NCI-H748 (cell line): ENCODE results near the gene HBA1.
"Not testable (repeated sequence)": the region's sequence is repeated elsewhere in the genome, so short reads cannot be mapped to it uniquely, and the experiment has no call there.

Source experiments
- DNase-seq: peaks from one replicate; lab custom pipeline; 2025; ENCODE audit not compliant: unreplicated experiment; lab: John Stamatoyannopoulos, UW

Gene HBA1

GRCh38 chr16:159136-159849, 17.2 kb upstream of the HBA1 start:
- DNase-seq = no peak

DNA sequence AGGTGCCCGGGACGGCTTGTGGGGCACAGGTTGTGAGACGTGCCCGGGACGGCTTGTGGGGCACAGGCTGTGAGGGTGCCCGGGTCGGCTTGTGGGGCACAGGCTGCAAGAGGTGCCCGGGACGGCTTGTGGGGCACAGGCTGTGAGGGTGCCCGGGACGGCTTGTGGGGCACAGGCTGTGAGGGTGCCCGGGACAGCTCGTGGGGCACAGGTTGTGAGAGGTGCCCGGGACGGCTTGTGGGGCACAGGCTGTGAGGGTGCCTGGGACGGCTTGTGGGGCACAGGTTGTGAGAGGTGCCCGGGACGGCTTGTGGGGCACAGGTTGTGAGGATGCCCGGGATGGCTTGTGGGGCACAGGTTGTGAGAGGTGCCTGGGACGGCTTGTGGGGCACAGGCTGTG, 16.2 kb upstream of the HBA1 start:
- not testable (repeated sequence) for DNase-seq

DNA sequence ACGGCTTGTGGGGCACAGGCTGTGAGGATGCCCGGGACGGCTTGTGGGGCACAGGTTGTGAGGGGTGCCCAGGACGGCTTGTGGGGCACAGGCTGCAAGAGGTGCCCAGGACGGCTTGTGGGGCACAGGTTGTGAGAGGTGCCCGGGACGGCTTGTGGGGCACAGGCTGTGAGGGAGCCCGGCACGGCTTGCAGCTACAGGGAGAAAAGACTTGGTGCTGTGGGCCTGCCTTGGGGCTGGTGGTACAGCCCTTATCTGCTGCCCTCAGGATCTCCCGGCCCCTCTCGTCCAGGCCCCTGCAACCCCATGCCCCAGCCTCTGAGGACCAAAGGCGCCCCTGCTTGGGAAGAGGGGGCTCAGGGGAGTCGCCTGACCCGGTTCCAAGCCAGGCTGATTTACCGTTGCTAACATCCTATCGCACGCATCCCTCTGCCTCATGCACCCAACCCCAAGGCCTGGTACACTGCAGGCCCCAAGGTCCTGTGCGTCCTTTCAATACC, 15.7 kb upstream of the HBA1 start:
- no peak for DNase-seq

- no peak for DNase-seq
Observed at GRCh38 chr16:162271-162991, 14.0 kb upstream of the HBA1 start.

DNA sequence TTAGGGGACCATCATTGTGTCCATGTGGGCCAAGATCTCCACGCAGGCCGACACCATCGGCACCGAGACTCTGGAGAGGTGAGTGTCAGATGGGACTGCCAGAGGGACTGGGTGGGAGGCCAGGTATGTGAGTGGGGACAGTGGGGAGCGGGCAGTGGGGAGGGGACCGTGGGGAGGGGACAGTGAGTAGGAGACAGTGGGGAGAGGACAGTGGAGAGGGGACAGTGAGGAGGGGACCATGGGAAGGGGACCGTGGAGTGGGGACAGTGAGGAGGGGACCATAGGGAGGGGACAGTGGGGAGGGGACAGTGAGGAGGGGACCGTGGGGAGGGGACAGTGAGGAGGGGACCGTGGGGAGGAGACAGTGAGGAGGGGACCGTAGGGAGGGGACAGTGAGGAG, 13.3 kb upstream of the HBA1 start:
- not testable (repeated sequence) for DNase-seq

DNA sequence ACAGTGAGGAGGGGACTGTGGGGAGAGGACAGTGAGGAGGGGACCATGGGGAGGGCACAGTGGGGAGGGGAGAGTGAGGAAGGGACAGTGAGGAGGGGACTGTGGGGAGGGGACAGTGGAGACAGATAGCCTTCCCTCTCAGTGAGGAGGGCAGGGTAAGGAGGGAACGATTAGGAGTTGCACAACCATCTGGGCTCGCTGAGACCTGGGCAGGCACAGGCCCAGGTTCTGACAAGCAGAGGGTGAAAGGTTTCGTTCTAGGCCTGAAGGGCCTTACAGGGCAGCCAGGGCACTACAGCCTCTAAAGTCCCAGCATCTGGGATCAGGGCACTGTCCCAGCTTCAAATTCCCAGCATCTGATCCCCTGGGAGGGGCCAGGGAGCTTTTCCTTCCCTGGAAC, 12.8 kb upstream of the HBA1 start:
- DNase-seq = not testable (repeated sequence)

DNA sequence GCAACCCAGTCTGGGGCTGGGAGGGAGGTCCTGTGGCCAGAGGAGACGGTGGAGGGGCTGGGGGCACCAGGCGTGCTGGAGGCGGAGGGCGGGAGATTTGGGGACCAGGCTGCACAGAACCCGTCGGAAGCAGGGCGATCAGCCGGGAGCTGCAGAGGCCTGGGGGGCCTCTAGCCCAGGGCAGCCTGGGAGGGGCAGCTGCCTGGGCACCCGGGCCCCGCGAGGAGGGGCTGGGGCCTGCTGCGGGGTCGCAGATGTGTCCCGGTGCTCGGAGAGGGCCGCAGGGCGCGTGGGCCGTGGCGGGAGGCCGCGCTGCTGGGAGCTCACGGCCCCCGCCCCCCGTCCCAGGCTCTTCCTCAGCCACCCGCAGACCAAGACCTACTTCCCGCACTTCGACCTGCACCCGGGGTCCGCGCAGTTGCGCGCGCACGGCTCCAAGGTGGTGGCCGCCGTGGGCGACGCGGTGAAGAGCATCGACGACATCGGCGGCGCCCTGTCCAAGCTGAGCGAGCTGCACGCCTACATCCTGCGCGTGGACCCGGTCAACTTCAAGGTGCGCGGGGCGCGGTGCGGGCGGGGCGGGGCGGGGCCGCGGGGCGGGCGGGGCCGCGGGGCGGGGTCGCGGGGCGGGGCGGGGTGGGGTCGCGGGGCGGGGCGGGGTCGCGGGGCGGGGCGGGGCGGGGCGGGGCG, 12.2 kb upstream of the HBA1 start:
- not testable (repeated sequence) for DNase-seq

GRCh38 chr16:164827-165538, 11.5 kb upstream of the HBA1 start:
- no peak for DNase-seq

DNA sequence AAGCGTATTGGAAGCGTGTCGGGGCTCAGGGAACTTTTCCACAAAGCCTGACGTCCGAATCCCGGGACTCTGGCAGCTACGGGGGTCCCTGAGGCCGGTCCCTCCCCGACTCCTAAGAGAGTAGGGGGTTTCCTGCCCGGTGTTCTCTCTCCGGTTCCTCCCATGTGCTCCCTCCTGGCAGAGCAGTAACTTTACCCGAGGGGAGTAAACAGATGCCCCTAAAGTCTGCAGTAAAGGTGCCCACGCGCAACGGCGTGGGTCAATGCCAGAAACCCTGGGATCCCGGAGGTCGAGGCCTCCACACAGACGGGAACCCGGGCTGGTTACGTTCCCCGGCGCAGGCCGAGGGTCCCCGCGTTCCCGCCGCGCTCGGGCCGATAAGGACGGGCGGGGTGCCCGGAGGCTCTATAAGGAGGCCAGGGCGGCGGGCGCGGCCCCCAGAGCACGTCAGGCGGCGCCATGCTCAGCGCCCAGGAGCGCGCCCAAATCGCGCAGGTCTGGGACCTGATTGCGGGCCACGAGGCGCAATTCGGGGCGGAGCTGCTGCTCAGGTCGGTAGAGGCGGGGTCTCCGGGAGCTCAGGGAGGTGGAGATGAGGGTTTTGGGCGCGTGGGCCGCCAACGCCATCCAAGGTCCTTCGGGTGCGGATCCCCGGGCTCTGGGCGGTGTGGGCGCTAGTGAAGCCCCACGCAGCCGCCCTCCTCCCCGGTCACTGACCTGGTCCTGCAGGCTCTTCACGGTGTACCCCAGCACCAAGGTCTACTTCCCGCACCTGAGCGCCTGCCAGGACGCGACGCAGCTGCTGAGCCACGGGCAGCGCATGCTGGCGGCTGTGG, 10.7 kb upstream of the HBA1 start, which contains the start of gene HBM:
Gene HBM (plus strand): TSS at position 440 of the 836 bp plus-strand sequence. CDS start 20 bp downstream, at position 460.
- peak; percentile 21 for DNase-seq

DNA sequence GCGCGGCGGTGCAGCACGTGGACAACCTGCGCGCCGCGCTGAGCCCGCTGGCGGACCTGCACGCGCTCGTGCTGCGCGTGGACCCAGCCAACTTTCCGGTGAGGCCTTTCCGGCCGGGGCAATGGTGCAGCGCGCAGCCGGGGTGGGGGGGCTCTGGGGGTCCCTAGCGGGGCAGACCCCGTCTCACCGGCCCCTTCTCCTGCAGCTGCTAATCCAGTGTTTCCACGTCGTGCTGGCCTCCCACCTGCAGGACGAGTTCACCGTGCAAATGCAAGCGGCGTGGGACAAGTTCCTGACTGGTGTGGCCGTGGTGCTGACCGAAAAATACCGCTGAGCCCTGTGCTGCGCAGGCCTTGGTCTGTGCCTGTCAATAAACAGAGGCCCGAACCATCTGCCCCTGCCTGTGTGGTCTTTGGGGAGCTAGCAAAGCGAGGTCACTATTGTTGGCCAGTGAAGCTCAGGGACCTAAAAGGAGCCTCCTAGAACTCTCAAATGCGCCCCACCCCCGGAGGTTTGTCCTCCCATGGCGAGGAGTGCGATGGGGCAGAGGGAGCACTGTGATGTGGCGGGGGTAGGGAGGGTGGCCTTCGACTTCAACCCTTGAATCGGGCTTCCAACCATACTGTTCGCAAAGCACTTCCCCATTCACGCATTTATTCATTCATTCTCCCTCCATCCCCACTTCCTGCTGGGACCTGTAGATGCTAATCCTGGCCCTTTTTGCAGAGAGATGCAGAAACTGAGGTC, 9.9 kb upstream of the HBA1 start:
- DNase-seq = no peak

GRCh38 chr16:167122-167690, 9.3 kb upstream of the HBA1 start:
- no peak for DNase-seq

DNA sequence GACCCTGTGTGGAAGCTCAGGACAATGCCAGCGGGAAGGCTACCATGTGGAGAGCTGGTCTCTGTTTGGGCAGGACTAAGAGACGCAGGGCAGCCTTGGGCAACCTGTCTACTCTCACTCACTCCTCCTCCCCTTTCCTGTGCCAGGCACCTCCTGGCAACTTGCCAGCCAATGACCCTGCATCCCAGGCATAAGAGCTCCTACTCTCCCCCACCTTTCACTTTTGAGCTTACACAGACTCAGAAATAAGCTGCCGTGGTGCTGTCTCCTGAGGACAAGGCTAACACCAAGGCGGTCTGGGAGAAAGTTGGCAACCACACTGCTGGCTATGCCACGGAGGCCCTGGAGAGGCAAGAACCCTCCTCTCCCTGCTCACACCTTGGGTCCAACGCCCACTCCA, 8.1 kb upstream of the HBA1 start:
- peak; percentile 11 for DNase-seq

- DNase-seq = peak; percentile 46
Observed at GRCh38 chr16:169014-169413, 7.5 kb upstream of the HBA1 start.

DNA sequence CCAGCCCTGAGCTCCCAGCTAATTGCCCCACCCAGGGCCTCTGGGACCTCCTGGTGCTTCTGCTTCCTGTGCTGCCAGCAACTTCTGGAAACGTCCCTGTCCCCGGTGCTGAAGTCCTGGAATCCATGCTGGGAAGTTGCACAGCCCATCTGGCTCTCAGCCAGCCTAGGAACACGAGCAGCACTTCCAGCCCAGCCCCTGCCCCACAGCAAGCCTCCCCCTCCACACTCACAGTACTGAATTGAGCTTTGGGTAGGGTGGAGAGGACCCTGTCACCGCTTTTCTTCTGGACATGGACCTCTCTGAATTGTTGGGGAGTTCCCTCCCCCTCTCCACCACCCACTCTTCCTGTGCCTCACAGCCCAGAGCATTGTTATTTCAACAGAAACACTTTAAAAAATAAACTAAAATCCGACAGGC, 6.4 kb upstream of the HBA1 start:
- not testable (repeated sequence) for DNase-seq

DNA sequence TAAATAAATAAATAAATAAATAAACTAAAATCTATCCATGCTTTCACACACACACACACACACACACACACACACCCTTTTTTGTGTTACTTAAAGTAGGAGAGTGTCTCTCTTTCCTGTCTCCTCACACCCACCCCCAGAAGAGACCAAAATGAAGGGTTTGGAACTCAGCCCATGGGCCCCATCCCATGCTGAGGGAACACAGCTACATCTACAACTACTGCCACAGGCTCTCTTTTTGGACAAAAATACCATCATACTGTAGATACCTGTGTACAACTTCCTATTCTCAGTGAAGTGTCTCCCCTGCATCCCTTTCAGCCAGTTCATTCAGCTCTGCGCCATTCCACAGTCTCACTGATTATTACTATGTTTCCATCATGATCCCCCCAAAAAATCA, 5.7 kb upstream of the HBA1 start:
- DNase-seq = no peak

- not testable (repeated sequence) for DNase-seq
Observed at GRCh38 chr16:172374-172941, 4.0 kb upstream of the HBA1 start, which contains the start of gene HBA2. HBA2 (plus strand) TSS chr16:172876; CDS start chr16:172913, 37 bp downstream.

GRCh38 chr16:173211-173854, 3.1 kb upstream of the HBA1 start:
- not testable (repeated sequence) for DNase-seq
